Esophagus muscularis mucosa (tissue), 4 donors: ENCODE measurements around the gene NSD1. TPM values are rescaled to one million over a fixed set of nuclear protein-coding genes. Genes with fewer than 3 reads are reported as not detected.

ENCODE experiments used
- DNase-seq: peaks from one replicate; pipeline ENCODE4 v3.0.0-alpha.2; 2017; ENCODE audit errors: extremely low spot score
- H3K27ac ChIP-seq, 4 donors: fragments of 200-600 bp; sonication (generic); replicated peaks in 1 of 4; 1 replicate in 3 of 4; 2 replicates in 1 of 4; pipeline ENCODE4 v1.5.1; 2016 to 2019; ENCODE audit warnings: mild to moderate bottlenecking in 1 of 4
- H3K27me3 ChIP-seq, 4 donors: fragments of 200-600 bp; sonication (generic); one replicate each; pipeline versions ENCODE4 v1.5.1 to v1.6.0; 2016 to 2019
- H3K36me3 ChIP-seq, 4 donors: fragments of 200-600 bp; sonication (generic); one replicate each; pipeline ENCODE4 v1.5.1; 2016 to 2019
- H3K4me1 ChIP-seq, 4 donors: fragments of 200-600 bp; sonication (generic); one replicate each; pipeline ENCODE4 v1.5.1; 2016 to 2019
- H3K4me3 ChIP-seq, 4 donors: fragments of 200-600 bp; sonication (generic); 1 replicate in 2 of 4; 2 replicates in 2 of 4; pipeline ENCODE4 v1.5.1; 2016 to 2019; ENCODE audit warnings: mild to moderate bottlenecking in 4 of 4, moderate library complexity in 1 of 4
- H3K9me3 ChIP-seq, 4 donors: fragments of 200-600 bp; sonication (generic); 1 replicate in 3 of 4; 2 replicates in 1 of 4; pipeline ENCODE4 v1.5.1; 2016 to 2019
- CTCF ChIP-seq, 3 experiments: fragments of 200-600 bp in 2 of 3; fragments of 450-650 bp in 1 of 3; sonication (generic) in 2 of 3; IDR thresholded peaks; one replicate each; pipeline ENCODE4 v1.5.1; 2017 to 2019; ENCODE audit warnings: antibody characterized with exemption in 3 of 3, mild to moderate bottlenecking in 2 of 3, moderate library complexity in 1 of 3
- EP300 ChIP-seq: sonication (generic); formaldehyde crosslinking; IDR thresholded peaks from one replicate; pipeline ENCODE4 v1.6.1; 2017; ENCODE audit warnings: antibody characterized with exemption
- POLR2A ChIP-seq: fragments of 450-650 bp; IDR thresholded peaks from one replicate; pipeline ENCODE4 v1.6.1; 2017; ENCODE audit warnings: antibody characterized with exemption, moderate library complexity, mild to moderate bottlenecking, low read depth
- POLR2AphosphoS5 ChIP-seq, 2 donors: sonication (generic); formaldehyde crosslinking; IDR thresholded peaks; one replicate each; pipeline ENCODE4 v1.6.1; 2017; ENCODE audit warnings: antibody characterized with exemption in 2 of 2
- WGBS: methylation state at CpG from one replicate; pipeline ENCODE4 v1.1.5; 2018; 5-methylcytosine and 5-hydroxymethylcytosine counted together
- intact Hi-C: fragments of 100-400 bp; cut with DNase I; formaldehyde crosslinking; loops from one replicate; pipeline ENCODE4 v1.15.1; 2023
- total RNA-seq, 4 donors: library from RNA; depleted of rRNA; stranded (reverse); fragments of >200 nt; gene quantifications; one replicate each; pipeline versions ENCODE4 v1.1.0 to v1.2.1, GENCODE V29; 2016

NSD1 gene
- total RNA-seq, 4 donors from 2014 or later: 35.1 to 47.9 (median 43.7) TPM

- no peak for DNase-seq
- 83% methylated on average over 1 of the region's 1 CpG for WGBS
- Histone ChIP-seq H3K27me3 (no peaks in the 10 kb centered on the region), H3K27ac (no peak overlapping the region), H3K9me3 (no peaks in the 10 kb centered on the region), H3K4me3 (no peak overlapping the region), H3K4me1 (peaks cover 0 to 5% (median 0%) of the 10 kb centered on the region in 4 donors), H3K36me3 (peaks cover 0 to 20% (median 7%) of the 10 kb centered on the region in 4 donors)
- TF ChIP-seq CTCF (IDR thresholded peaks at IDR 0.05) (no peak), POLR2A (no peak), POLR2AphosphoS5 (IDR thresholded peaks at IDR 0.05) (no peak), EP300 (no peak)
- intact Hi-C loops: no loop called here
Measured at GRCh38 chr5:177226860-177227259, 93.3 kb downstream of the NSD1 start.

GRCh38 chr5:177228751-177229150 lies 95.2 kb downstream of the NSD1 start:
- intact Hi-C loops: no loop called here
- Histone ChIP-seq H3K9me3 (no peaks in the 10 kb centered on the region), H3K27ac (no peak overlapping the region), H3K4me3 (no peak overlapping the region), H3K4me1 (peaks cover 8 to 16% (median 14%) of the 10 kb centered on the region in 4 donors), H3K27me3 (no peaks in the 10 kb centered on the region), H3K36me3 (peaks cover 0 to 18% (median 6%) of the 10 kb centered on the region in 4 donors)
- TF ChIP-seq EP300 (no peak), POLR2AphosphoS5 (IDR thresholded peaks at IDR 0.05) (no peak), CTCF (IDR thresholded peaks at IDR 0.05) (no peak)
- 97% methylated on average over 3 of the region's 3 CpGs for WGBS
- no peak for DNase-seq

GRCh38 chr5:177230660-177231059 lies 97.1 kb downstream of the NSD1 start:
- Histone ChIP-seq H3K27ac (no peak overlapping the region), H3K9me3 (no peaks in the 10 kb centered on the region), H3K4me1 (peaks cover 8 to 28% (median 20%) of the 10 kb centered on the region in 4 donors), H3K36me3 (peaks cover 0 to 18% (median 3%) of the 10 kb centered on the region in 4 donors), H3K27me3 (no peaks in the 10 kb centered on the region), H3K4me3 (no peak overlapping the region)
- 94% methylated on average over 6 of the region's 6 CpGs for WGBS
- DNase-seq: no peak
- intact Hi-C loops: loop anchor here (5.0 kb wide), 1 partner anchor 118 kb away; no protein-coding TSS in a partner anchor
- no peak for TF ChIP-seq POLR2AphosphoS5 (IDR thresholded peaks at IDR 0.05)
- TF ChIP-seq POLR2A: no peak
- TF ChIP-seq EP300: no peak
- no peak for TF ChIP-seq CTCF (IDR thresholded peaks at IDR 0.05)

- H3K27me3 ChIP-seq: no peaks in the 10 kb centered on the region
- no peaks in the 10 kb centered on the region for H3K9me3 ChIP-seq
- H3K4me1 ChIP-seq: peaks cover 8 to 28% (median 20%) of the 10 kb centered on the region in 4 donors
- DNase-seq: no peak
- H3K4me3 ChIP-seq: no peak overlapping the region
- H3K36me3 ChIP-seq: peaks cover 0 to 18% (median 7%) of the 10 kb centered on the region in 4 donors
- no peak overlapping the region for H3K27ac ChIP-seq
- intact Hi-C loops: loop anchor here (5.0 kb wide), 1 partner anchor 119 kb away; no protein-coding TSS in a partner anchor
- TF ChIP-seq CTCF (IDR thresholded peaks at IDR 0.05): no peak
- no peak for TF ChIP-seq POLR2AphosphoS5 (IDR thresholded peaks at IDR 0.05)
- no peak for TF ChIP-seq EP300
- 96% methylated on average over 11 of the region's 11 CpGs for WGBS
Measured at GRCh38 chr5:177231479-177232250, 98.1 kb downstream of the NSD1 start.
